ENCODE data around the gene DEFB131A. TPM values are rescaled to one million over a fixed set of nuclear protein-coding genes. Genes with fewer than 3 reads are reported as not detected.
"Not testable (repeated sequence)": the region's sequence is repeated elsewhere in the genome, so short reads cannot be mapped to it uniquely, and the experiment has no call there.

The DEFB131A gene
- total and polyA plus RNA-seq, 10 of the 15 experiments (the other 5 are each of a cell fraction or from before 2014, with no cell fraction given) = not detected

DNA sequence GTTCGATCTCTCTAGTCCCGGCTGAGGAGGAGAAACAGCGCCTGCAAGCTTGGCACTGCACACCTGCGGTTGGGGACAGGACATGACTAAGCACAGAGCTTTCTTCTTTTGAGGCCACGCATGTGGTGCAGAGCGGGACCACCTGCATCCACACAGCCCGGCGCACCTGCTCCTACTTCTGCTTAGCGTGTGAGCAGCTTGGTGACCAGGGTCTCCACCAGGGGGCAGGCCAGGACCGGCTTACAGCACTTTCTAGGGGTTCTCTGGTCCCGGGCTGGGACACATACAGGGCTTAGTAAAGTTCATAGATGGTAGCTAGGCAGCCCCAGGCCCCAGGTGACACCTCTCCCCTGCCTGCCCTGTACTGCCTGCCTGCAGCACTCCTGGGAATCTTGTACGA lies 51.2 kb downstream of the DEFB131A start:
- H2AFZ ChIP-seq (ENCODE audit: control insufficient read depth, low read depth, low read length); ATAC-seq; H3K27me3 ChIP-seq (replicated peaks in 1 of 2; ENCODE audit: control insufficient read depth in 2 of 2, insufficient read depth in 2 of 2, low read length in 1 of 2); H3K4me3 ChIP-seq; intact Hi-C loops (cut with micrococcal nuclease; ENCODE audit: unreplicated experiment); H3K9me3 ChIP-seq (replicated peaks; ENCODE audit: control insufficient read depth, insufficient read depth, low read length); H3K27ac ChIP-seq (ENCODE audit: control insufficient read depth, insufficient read depth); in situ Hi-C loops (cut with MboI); H4K20me1 ChIP-seq (ENCODE audit: control insufficient read depth, insufficient read depth); H3K4me1 ChIP-seq (ENCODE audit: control insufficient read depth, insufficient read depth, low read length); FAIRE-seq; H3K36me3 ChIP-seq (ENCODE audit: control insufficient read depth in 2 of 2, insufficient read depth in 2 of 2, low read length in 1 of 2); DNase-seq (ENCODE audit: low read depth, low spot score); SMC1A ChIA-PET (ENCODE audit: uncharacterized antibody, unreplicated experiment); H3K9ac ChIP-seq (ENCODE audit: control insufficient read depth, insufficient read depth, low read length); BruUV-seq (replicated peaks); H3K4me2 ChIP-seq (ENCODE audit: control insufficient read depth, insufficient read depth); H3K79me2 ChIP-seq (ENCODE audit: control insufficient read depth, insufficient read depth, low read length); CTCF ChIA-PET; POLR2A ChIA-PET: not testable (repeated sequence)
- WGBS (ENCODE audit: insufficient coverage, insufficient replicate concordance, low lambda C conversion rate, missing lambda C conversion rate) = 2% methylated on average over 11 of the region's 12 CpGs
- RAD21 ChIA-PET (ENCODE audit: unreplicated experiment) = interaction anchor here (1.1 to 1.3 kb wide), 2 partner anchors 37 to 519 kb away, joined by 3 to 4 read pairs; no protein-coding TSS in a partner anchor
- TF ChIP-seq, protein P1, sequence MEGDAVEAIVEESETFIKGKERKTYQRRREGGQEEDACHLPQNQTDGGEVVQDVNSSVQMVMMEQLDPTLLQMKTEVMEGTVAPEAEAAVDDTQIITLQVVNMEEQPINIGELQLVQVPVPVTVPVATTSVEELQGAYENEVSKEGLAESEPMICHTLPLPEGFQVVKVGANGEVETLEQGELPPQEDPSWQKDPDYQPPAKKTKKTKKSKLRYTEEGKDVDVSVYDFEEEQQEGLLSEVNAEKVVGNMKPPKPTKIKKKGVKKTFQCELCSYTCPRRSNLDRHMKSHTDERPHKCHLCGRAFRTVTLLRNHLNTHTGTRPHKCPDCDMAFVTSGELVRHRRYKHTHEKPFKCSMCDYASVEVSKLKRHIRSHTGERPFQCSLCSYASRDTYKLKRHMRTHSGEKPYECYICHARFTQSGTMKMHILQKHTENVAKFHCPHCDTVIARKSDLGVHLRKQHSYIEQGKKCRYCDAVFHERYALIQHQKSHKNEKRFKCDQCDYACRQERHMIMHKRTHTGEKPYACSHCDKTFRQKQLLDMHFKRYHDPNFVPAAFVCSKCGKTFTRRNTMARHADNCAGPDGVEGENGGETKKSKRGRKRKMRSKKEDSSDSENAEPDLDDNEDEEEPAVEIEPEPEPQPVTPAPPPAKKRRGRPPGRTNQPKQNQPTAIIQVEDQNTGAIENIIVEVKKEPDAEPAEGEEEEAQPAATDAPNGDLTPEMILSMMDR (IDR thresholded peaks at IDR 0.05 in 2 of 3, conservative IDR thresholded peaks at IDR 0.05 in 1 of 3; ENCODE audit: control insufficient read depth in 2 of 3, extremely low read depth in 1 of 3, insufficient read depth in 1 of 3, low read depth in 3 of 3, low read length in 3 of 3) = peak; percentile 19 to 36 (median 30); a peak in 3 of 6 replicates
- TF ChIP-seq RAD21 (IDR thresholded peaks at IDR 0.05; ENCODE audit: insufficient read depth, low read depth, low read length) = peak; percentile 48

DNA sequence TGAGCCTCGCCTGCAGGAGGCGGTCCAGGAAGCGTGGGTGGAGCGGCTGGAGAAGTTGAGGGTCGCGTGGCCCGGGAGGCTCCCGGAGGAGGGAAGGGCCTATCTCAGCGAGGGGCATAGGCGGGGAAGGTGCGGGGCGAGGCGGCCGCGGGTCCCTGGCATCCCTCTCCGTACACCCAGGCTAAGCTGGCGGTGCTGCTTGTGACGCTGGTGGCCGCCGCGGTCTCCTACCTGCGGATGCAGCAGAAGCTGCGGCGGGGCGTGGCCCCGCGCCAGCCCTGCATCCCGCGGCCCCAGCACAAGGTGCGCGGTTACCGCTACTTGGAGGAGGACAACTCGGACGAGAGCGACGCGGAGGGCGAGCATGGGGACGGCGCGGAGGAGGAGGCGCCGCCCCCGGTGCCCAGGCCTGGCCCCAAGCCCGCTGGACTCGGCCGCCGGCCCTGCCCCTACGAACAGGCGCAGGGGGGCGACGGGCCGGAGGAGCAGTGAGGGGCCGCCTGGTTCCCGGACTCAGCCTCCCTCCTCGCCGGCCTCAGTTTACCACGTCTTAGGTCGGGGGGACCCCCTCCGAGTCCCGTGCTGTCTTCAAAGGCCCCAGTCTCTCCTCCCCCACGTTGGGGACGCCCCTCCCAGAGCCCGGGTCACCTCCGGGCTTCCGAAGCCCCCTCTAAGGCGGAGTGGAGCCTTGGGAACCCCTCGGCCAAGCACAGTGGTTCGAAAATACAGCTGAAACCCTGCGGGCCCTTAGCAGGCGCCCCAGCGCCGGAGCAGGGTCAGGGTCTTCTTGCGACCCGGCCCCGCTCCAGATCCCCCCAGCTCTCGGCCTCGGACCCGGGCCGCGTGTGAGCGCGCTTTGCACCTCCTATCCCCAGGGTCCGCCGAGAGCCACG lies 53.6 kb downstream of the DEFB131A start:
- ATAC-seq; H3K9ac ChIP-seq (ENCODE audit: control insufficient read depth, insufficient read depth, low read length); H2AFZ ChIP-seq (ENCODE audit: control insufficient read depth, low read depth, low read length); H3K79me2 ChIP-seq (ENCODE audit: control insufficient read depth, insufficient read depth, low read length); in situ Hi-C loops (cut with MboI); CTCF ChIA-PET; H3K4me1 ChIP-seq (ENCODE audit: control insufficient read depth, insufficient read depth, low read length); intact Hi-C loops (cut with micrococcal nuclease; ENCODE audit: unreplicated experiment); H3K4me3 ChIP-seq; H3K4me2 ChIP-seq (ENCODE audit: control insufficient read depth, insufficient read depth); SMC1A ChIA-PET (ENCODE audit: uncharacterized antibody, unreplicated experiment); BruUV-seq (replicated peaks); H3K27ac ChIP-seq (ENCODE audit: control insufficient read depth, insufficient read depth); H3K27me3 ChIP-seq (replicated peaks in 1 of 2; ENCODE audit: control insufficient read depth in 2 of 2, insufficient read depth in 2 of 2, low read length in 1 of 2); POLR2A ChIA-PET; RAD21 ChIA-PET (ENCODE audit: unreplicated experiment); H3K9me3 ChIP-seq (replicated peaks; ENCODE audit: control insufficient read depth, insufficient read depth, low read length); H4K20me1 ChIP-seq (ENCODE audit: control insufficient read depth, insufficient read depth); DNase-seq (ENCODE audit: low read depth, low spot score); FAIRE-seq; H3K36me3 ChIP-seq (ENCODE audit: control insufficient read depth in 2 of 2, insufficient read depth in 2 of 2, low read length in 1 of 2): not testable (repeated sequence)
- 43% methylated on average over 70 of the region's 86 CpGs for WGBS (ENCODE audit: insufficient coverage, insufficient replicate concordance, low lambda C conversion rate, missing lambda C conversion rate)

DNA sequence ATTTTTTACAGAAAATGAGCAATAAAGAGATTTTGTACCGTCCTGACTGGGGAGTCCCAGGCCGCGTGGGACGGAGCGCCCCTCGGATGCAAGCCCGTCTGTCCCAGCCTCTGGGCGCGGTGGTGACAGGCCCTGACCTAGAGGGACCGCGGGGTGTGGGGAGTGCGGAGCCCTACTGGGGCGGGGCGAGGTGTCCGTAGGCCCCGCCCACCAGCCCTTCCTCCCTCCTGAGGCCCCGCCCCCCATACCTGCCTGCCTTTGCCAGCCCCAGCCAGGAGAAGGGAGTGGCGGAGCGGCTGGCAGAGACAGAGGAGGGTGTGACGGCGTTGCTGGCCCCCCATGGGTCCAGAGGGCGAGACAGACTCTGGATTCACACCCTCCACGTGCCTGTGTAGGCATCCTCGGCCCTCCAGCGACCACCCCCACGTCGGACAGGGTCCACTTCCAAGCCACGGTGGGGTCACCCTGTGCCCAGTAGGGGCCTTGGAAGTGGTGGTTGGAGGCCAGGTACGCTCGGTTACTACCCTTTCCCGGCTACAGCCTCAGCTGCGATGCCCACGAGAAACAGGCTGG lies 54.3 kb downstream of the DEFB131A start:
- in situ Hi-C loops (cut with MboI); H3K27me3 ChIP-seq (replicated peaks in 1 of 2; ENCODE audit: control insufficient read depth in 2 of 2, insufficient read depth in 2 of 2, low read length in 1 of 2); H3K27ac ChIP-seq (ENCODE audit: control insufficient read depth, insufficient read depth); CTCF ChIA-PET; ATAC-seq; H3K79me2 ChIP-seq (ENCODE audit: control insufficient read depth, insufficient read depth, low read length); BruUV-seq (replicated peaks); POLR2A ChIA-PET; H3K4me3 ChIP-seq; H3K36me3 ChIP-seq (ENCODE audit: control insufficient read depth in 2 of 2, insufficient read depth in 2 of 2, low read length in 1 of 2); FAIRE-seq; H3K4me1 ChIP-seq (ENCODE audit: control insufficient read depth, insufficient read depth, low read length); DNase-seq (ENCODE audit: low read depth, low spot score); H3K9ac ChIP-seq (ENCODE audit: control insufficient read depth, insufficient read depth, low read length); intact Hi-C loops (cut with micrococcal nuclease; ENCODE audit: unreplicated experiment); H4K20me1 ChIP-seq (ENCODE audit: control insufficient read depth, insufficient read depth); SMC1A ChIA-PET (ENCODE audit: uncharacterized antibody, unreplicated experiment); H3K9me3 ChIP-seq (replicated peaks; ENCODE audit: control insufficient read depth, insufficient read depth, low read length); H3K4me2 ChIP-seq (ENCODE audit: control insufficient read depth, insufficient read depth); RAD21 ChIA-PET (ENCODE audit: unreplicated experiment); H2AFZ ChIP-seq (ENCODE audit: control insufficient read depth, low read depth, low read length): not testable (repeated sequence)
- 75% methylated on average over 20 of the region's 33 CpGs for WGBS (ENCODE audit: insufficient coverage, insufficient replicate concordance, low lambda C conversion rate, missing lambda C conversion rate)
